HG03135 (cell line): ENCODE results near the gene HOXD11.

Experiments
- ATAC-seq: cut with Tn5 transposase; IDR thresholded peaks from one replicate; pipeline ENCODE4 v1.9.1; 2021; ENCODE audit warnings: mild to moderate bottlenecking, moderate library complexity; ENCODE audit not compliant: unreplicated experiment

HOXD11 gene

GRCh38 chr2:176081376-176081836 is 25.7 kb upstream of the HOXD11 start:
- ATAC-seq = no peak

GRCh38 chr2:176081837-176082524 is 25.1 kb upstream of the HOXD11 start:
- no peak for ATAC-seq

- ATAC-seq = no peak
Observed at GRCh38 chr2:176082525-176082823, 24.6 kb upstream of the HOXD11 start.

- ATAC-seq = no peak
Observed at GRCh38 chr2:176082824-176083751, 24.0 kb upstream of the HOXD11 start.

- no peak for ATAC-seq
Observed at GRCh38 chr2:176083796-176084261, 23.3 kb upstream of the HOXD11 start, which contains the start of gene EVX2. Gene EVX2, minus strand, starts transcription at chr2:176083962. Its CDS starts 186 bp downstream, at chr2:176083776.

GRCh38 chr2:176084611-176085119 is 22.4 kb upstream of the HOXD11 start:
- no peak for ATAC-seq

- no peak for ATAC-seq
Observed at GRCh38 chr2:176085120-176085788, 21.8 kb upstream of the HOXD11 start.

GRCh38 chr2:176085861-176086771 is 21.0 kb upstream of the HOXD11 start:
- no peak for ATAC-seq

- ATAC-seq = no peak
Observed at GRCh38 chr2:176087330-176088047, 19.6 kb upstream of the HOXD11 start.

GRCh38 chr2:176088048-176088936 is 18.8 kb upstream of the HOXD11 start:
- no peak for ATAC-seq

GRCh38 chr2:176088937-176089842 is 17.9 kb upstream of the HOXD11 start:
- no peak for ATAC-seq

- ATAC-seq = no peak
Observed at GRCh38 chr2:176089843-176090395, 17.2 kb upstream of the HOXD11 start.

- no peak for ATAC-seq
Observed at GRCh38 chr2:176090862-176091261, 16.2 kb upstream of the HOXD11 start.

GRCh38 chr2:176091329-176092258 is 15.5 kb upstream of the HOXD11 start:
- ATAC-seq = no peak

GRCh38 chr2:176092270-176093144 is 14.6 kb upstream of the HOXD11 start, which contains the start of gene HOXD13:
Gene HOXD13, plus strand, starts transcription at chr2:176092721. Its CDS starts 170 bp downstream, at chr2:176092891.
- ATAC-seq = no peak
